ENCODE measurements around the gene RAB27A.
"Not testable (repeated sequence)": the region's sequence is repeated elsewhere in the genome, so short reads cannot be mapped to it uniquely, and the experiment has no call there.

The RAB27A gene

GRCh38 chr15:55289746-55290527 lies at the start of gene RAB27A:
Gene RAB27A, minus strand, starts transcription at chr15:55289813. Its CDS starts 54,879 bp downstream, at chr15:55234934.
- DNase-seq (ENCODE audit: low read depth in 2 of 2), result peak; percentile 60 to 76

GRCh38 chr15:55337160-55337559 lies 47.5 kb upstream of the RAB27A start:
- no peak for DNase-seq (ENCODE audit: low read depth in 2 of 2)

- DNase-seq (ENCODE audit: low read depth in 2 of 2), result no peak
These were observed 45.4 kb upstream of the RAB27A start for GRCh38 chr15:55334997-55335396.

GRCh38 chr15:55334371-55334770 lies 44.8 kb upstream of the RAB27A start:
- no peak for DNase-seq (ENCODE audit: low read depth in 2 of 2)

- no peak for DNase-seq (ENCODE audit: low read depth in 2 of 2)
These were observed 37.8 kb upstream of the RAB27A start for GRCh38 chr15:55327387-55327786.

GRCh38 chr15:55322467-55322866 lies 32.9 kb upstream of the RAB27A start:
- DNase-seq (ENCODE audit: low read depth in 2 of 2), result no peak

DNA sequence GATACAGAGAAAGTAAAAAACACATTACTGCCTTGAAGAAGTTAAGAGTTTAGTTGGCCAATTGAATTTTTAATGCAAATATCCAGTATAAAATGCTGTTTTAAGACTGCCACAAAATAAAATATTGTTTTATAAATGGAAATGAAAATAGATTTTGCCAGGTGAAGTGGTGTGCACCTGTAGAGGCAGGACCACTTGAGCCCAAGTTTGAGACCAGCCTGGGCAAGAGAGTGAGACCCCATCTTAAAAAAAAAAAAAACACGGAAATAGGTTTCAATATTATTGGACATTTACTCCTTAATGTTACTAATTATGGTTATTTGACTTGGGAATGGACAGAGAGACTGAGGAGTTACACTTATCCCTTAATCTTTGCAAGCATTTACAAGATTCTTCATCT lies 31.4 kb upstream of the RAB27A start:
- DNase-seq (ENCODE audit: low read depth in 2 of 2), result no peak

- DNase-seq (ENCODE audit: low read depth in 2 of 2), result no peak
These were observed 30.6 kb upstream of the RAB27A start for GRCh38 chr15:55320238-55320550.

DNA sequence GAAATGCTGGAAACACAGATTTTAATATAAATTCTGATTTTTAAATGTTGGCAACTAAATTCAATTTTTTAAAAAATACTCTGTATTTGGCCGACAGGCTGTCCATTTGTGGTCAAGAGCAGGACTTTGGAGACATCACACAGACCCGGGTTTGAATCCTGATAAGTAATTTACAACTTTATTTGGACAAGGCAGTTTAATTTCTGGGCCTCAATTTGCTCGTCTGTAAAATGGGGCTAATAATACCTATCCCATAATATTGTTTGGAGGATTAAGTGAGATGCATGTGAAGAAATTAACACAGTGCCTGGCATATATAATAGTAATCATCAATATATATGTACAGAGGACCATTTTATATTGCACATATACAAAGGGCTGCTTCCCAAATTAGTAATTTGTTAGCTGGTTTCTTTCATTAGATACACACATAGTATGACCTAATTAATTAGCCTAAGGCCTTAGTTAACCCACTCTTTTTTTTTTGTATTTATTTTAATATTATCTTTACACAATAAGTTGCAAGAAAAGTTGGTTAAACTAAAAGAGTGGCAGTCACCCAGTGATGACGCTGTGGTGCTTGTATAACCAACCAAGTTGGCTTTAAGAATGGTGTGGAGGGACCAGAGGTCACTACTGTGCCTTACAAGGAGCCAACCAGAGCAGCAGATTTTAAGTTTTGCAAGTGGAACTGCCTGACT lies 30.1 kb upstream of the RAB27A start:
- no peak for DNase-seq (ENCODE audit: low read depth in 2 of 2)

DNA sequence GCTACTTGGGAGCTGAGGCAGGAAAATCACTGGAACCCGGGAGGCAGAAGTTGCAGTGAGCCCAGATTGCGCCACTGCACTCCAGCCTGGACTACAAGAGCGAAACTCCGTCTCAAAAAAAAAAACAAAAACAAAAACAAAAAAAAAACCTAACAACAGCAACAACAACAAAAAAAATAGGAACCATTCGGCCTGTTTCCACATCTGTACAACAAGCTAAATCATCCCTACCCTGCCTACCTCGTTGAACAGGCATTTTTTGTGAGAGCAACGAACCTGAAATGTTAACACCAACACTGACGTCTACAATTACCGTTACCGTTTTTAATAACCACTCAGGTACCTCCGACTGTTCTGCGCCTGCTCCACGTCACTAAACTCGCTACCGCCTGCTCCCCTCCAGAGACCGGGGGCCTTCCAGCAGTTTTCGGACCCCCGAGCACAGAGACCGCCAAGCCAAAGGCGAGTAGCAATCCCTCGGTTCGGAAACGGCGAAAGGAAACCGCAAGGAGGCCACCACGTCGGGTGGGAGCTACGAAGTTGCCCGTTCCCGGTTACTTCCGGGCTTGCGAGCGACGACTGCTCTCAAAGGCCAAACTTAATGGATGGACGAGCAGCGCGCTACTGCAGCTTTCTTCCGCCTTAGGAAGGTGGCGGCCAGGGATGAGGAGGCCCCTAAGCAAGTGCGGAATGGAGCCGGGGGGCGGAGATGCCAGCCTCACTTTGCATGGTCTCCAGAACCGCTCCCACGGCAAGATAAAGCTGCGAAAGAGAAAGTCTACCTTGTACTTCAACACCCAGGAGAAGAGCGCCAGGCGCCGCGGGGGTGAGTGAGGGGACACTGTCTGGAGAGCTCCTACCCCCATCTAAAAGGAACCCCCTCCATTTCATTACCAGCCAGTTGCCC lies 29.2 kb upstream of the RAB27A start, which contains the start of the genes PIGB and PIGBOS1:
PIGB (plus strand) TSS at position 635 of the 907 bp plus-strand sequence; CDS start at position 664, 29 bp downstream.
PIGBOS1 (minus strand) TSS at position 536 of the 907 bp plus-strand sequence. CDS start 1,331 bp downstream, outside the sequence.
- peak; percentile 55 to 67 for DNase-seq (ENCODE audit: low read depth in 2 of 2)

DNA sequence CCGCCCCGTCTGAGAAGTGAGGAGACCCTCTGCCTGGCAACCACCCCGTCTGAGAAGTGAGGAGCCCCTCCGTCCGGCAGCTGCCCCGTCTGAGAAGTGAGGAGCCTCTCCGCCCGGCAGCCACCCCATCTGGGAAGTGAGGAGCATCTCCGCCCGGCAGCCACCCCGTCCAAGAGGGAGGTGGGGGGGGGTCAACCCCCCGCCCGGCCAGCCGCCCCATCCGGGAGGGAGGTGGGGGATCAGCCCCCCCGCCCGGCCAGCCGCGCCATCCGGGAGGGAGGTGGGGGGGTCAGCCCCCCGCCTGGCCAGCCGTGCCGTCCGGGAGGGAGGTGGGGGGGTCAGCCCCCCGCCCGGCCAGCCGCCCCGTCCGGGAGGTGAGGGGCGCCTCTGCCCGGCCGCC lies 13.2 kb upstream of the RAB27A start:
- not testable (repeated sequence) for DNase-seq (ENCODE audit: low read depth in 2 of 2)

GRCh38 chr15:55297315-55297714 lies 7.7 kb upstream of the RAB27A start:
- DNase-seq (ENCODE audit: low read depth in 2 of 2), result no peak

- peak; percentile 74 to 79 for DNase-seq (ENCODE audit: low read depth in 2 of 2)
These were observed 980 bp upstream of the RAB27A start for GRCh38 chr15:55290528-55291057.

- DNase-seq (ENCODE audit: low read depth in 2 of 2), result no peak
These were observed 435 bp downstream of the RAB27A start for GRCh38 chr15:55289011-55289745.

DNA sequence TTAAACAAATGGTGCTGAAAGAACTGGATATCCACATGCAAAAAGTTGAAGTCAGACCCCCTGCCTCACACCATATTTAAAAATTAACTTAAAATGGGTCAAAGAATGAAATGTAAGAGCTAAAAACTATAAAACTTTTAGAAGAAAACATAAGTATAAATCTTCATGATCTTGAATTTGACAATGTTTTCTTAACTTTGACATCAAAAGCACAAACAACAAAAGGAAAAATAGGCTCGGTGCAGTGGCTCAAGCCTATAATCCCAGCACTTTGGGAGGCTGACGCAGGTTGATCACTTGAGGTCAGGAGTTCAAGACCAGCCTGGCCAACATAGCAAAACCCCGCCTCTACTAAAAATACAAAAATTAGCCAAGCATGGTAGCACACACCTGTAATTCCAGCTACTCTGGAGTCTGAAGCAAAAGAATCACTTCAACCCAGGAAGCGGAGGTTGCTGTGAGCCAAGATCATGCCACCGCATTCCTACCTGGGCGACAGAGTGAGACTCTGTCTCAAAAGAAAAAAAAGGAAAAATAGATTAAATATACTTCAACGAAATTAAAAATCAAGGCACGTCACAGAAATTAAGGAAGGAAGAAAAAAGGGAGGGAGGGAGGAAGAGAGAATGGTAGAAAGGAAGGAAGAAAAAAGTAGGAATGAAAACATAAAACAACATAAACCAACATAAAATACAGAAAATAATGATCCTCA lies 1.5 kb downstream of the RAB27A start:
- no peak for DNase-seq (ENCODE audit: low read depth in 2 of 2)

DNA sequence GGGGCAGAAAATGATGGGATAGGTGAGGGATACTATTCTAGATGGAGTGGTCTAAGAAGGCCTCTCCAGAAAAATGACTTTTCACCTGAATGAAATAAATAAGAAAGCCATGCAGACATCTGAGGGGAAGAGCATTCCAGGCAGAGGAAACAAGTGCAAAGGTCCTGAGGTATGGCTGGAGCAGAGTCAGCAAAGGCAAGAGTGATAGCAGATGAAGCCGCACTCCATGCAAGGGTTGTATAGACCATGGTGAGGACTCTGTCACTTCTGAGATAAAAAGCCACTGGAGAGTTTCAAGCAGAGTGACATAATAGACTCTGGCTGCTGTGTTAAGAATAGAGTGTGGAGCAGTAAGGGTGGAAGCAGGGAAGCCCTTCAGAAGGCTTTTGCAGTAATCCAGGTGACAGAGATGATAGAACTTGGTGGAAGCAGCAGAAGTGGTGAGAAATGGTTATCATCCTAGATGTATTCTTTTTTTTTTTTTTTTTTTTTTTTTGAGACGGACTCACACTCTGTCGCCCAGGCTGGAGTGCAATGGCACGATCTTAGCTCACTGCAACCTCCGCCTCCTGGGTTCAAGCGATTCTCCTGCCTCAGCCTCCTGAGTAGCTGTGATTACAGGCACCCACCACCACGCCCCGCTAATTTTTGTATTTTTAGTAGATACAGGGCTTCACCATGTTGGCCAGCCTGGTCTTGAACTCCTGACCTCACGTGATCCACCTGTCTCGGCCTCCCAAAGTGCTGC lies 3.0 kb downstream of the RAB27A start:
- DNase-seq (ENCODE audit: low read depth in 2 of 2), result not testable (repeated sequence)

- no peak for DNase-seq (ENCODE audit: low read depth in 2 of 2)
These were observed 5.2 kb downstream of the RAB27A start for GRCh38 chr15:55284426-55284825.

GRCh38 chr15:55283379-55284147 lies 6.0 kb downstream of the RAB27A start:
- DNase-seq (ENCODE audit: low read depth in 2 of 2), result no peak

DNA sequence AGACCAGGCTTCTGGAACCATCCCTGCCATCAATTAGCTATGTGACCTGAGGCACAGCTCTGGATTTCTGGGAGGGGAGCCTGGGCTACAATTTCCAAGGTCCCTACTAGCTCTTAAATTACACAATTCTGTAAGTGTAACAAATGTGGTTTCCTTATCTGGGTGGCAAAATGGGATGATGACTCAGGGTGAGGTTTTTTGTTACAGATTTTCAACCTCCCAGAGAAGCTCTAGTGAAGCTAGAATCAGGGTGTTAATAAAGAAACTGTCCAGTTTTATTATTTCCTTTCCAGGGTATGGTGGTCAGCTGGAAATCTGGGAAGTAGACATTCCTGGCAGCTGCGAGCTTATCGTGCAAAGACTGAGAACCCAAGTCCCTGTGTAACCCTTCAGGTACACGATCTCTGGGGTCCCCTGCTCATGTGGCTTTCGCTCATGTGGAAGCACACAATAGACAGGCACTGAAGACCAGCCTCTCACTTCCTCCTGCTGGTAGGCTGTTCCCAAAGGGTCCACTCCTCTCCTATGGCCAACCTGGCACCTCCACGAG lies 7.3 kb downstream of the RAB27A start:
- no peak for DNase-seq (ENCODE audit: low read depth in 2 of 2)
